Nephron progenitor cell (in vitro differentiated cells): ENCODE data around the gene C3orf33.
"Not testable (repeated sequence)": the region's sequence is repeated elsewhere in the genome, so short reads cannot be mapped to it uniquely, and the experiment has no call there.

Source experiments
- DNase-seq: peaks from one replicate; pipeline ENCODE4 v3.0.0; 2021
- H3K27ac Mint-ChIP-seq: 2 replicates; pipeline ENCODE4 v1.8.0; 2021; ENCODE audit warnings: mild to moderate bottlenecking, moderate library complexity, mixed read lengths
- H3K27me3 Mint-ChIP-seq: 2 replicates; pipeline ENCODE4 v1.8.0; 2021; ENCODE audit warnings: mild to moderate bottlenecking, low read depth, mixed read lengths; ENCODE audit not compliant: poor library complexity
- H3K36me3 Mint-ChIP-seq: 2 replicates; pipeline ENCODE4 v1.8.0; 2021; ENCODE audit warnings: low read depth, mixed read lengths
- H3K4me1 Mint-ChIP-seq: 2 replicates; pipeline ENCODE4 v1.8.0; 2021; ENCODE audit warnings: mixed read lengths
- H3K4me3 Mint-ChIP-seq: 2 replicates; pipeline ENCODE4 v1.8.0; 2021; ENCODE audit warnings: mild to moderate bottlenecking, moderate library complexity, mixed read lengths
- H3K9me3 Mint-ChIP-seq: 2 replicates; pipeline ENCODE4 v1.8.0; 2021; ENCODE audit warnings: mild to moderate bottlenecking, moderate library complexity, mixed read lengths
- CTCF ChIP-seq: fragments of 200-600 bp; sonication (generic); IDR thresholded peaks from 2 replicates; pipeline ENCODE4 v1.5.0; 2021; ENCODE audit warnings: antibody characterized with exemption

Gene C3orf33

GRCh38 chr3:155847993-155848392 is 41.9 kb upstream of the C3orf33 start:
- H3K4me1 Mint-ChIP-seq, result peaks cover 30% of the 10 kb centered on the region
- DNase-seq, result no peak
- H3K9me3 Mint-ChIP-seq, result no peaks in the 10 kb centered on the region
- H3K27ac Mint-ChIP-seq, result no peak overlapping the region
- no peaks in the 10 kb centered on the region for H3K27me3 Mint-ChIP-seq
- H3K4me3 Mint-ChIP-seq, result no peak overlapping the region
- TF ChIP-seq CTCF, result no peak
- H3K36me3 Mint-ChIP-seq, result peaks cover 19% of the 10 kb centered on the region

- no peak overlapping the region for H3K27ac Mint-ChIP-seq
- H3K36me3 Mint-ChIP-seq, result peaks cover 20% of the 10 kb centered on the region
- TF ChIP-seq CTCF, result no peak
- H3K4me3 Mint-ChIP-seq, result no peak overlapping the region
- no peak for DNase-seq
- H3K27me3 Mint-ChIP-seq, result no peaks in the 10 kb centered on the region
- peaks cover 14% of the 10 kb centered on the region for H3K4me1 Mint-ChIP-seq
- H3K9me3 Mint-ChIP-seq, result no peaks in the 10 kb centered on the region
Measured at GRCh38 chr3:155846119-155846518, 40.0 kb upstream of the C3orf33 start.

GRCh38 chr3:155843569-155843968 is 37.5 kb upstream of the C3orf33 start:
- DNase-seq, result no peak
- Mint-ChIP-seq H3K27me3 (no peaks in the 10 kb centered on the region), H3K4me3 (no peak overlapping the region), H3K4me1 (peaks cover 9% of the 10 kb centered on the region), H3K36me3 (peaks cover 14% of the 10 kb centered on the region), H3K9me3 (no peaks in the 10 kb centered on the region), H3K27ac (no peak overlapping the region)
- no peak for TF ChIP-seq CTCF

GRCh38 chr3:155835341-155836071 is 29.4 kb upstream of the C3orf33 start:
- no peak for DNase-seq
- no peaks in the 10 kb centered on the region for H3K27me3 Mint-ChIP-seq
- H3K4me3 Mint-ChIP-seq, result no peak overlapping the region

GRCh38 chr3:155828490-155829098 is 22.5 kb upstream of the C3orf33 start:
- not testable (repeated sequence) for H3K4me3 Mint-ChIP-seq, H3K4me1 Mint-ChIP-seq, H3K9me3 Mint-ChIP-seq, H3K27me3 Mint-ChIP-seq, H3K27ac Mint-ChIP-seq, DNase-seq
- peaks cover 31% of the 10 kb centered on the region for H3K36me3 Mint-ChIP-seq

More at GRCh38 chr3:155835341-155836071, 29.4 kb upstream of the C3orf33 start:
- Mint-ChIP-seq H3K4me1 (no peaks in the 10 kb centered on the region), H3K9me3 (no peaks in the 10 kb centered on the region), H3K27ac (no peak overlapping the region), H3K36me3 (peaks cover 24% of the 10 kb centered on the region)
- TF ChIP-seq CTCF, result no peak

GRCh38 chr3:155815030-155815545 is 9.0 kb upstream of the C3orf33 start:
- Mint-ChIP-seq H3K4me1 (no peaks in the 10 kb centered on the region), H3K36me3 (peaks cover 7% of the 10 kb centered on the region)

GRCh38 chr3:155813224-155813623 is 7.1 kb upstream of the C3orf33 start:
- peaks cover 15% of the 10 kb centered on the region for H3K9me3 Mint-ChIP-seq
- not testable (repeated sequence) for H3K4me3 Mint-ChIP-seq

More at GRCh38 chr3:155815030-155815545, 9.0 kb upstream of the C3orf33 start:
- Mint-ChIP-seq H3K27me3 (no peaks in the 10 kb centered on the region), H3K9me3 (peaks cover 15% of the 10 kb centered on the region), H3K27ac (no peak overlapping the region), H3K4me3 (no peak overlapping the region)
- TF ChIP-seq CTCF, result no peak
- no peak for DNase-seq

More at GRCh38 chr3:155813224-155813623, 7.1 kb upstream of the C3orf33 start:
- H3K27me3 Mint-ChIP-seq, H3K4me1 Mint-ChIP-seq, H3K36me3 Mint-ChIP-seq, H3K27ac Mint-ChIP-seq, DNase-seq: not testable (repeated sequence)
